HepG2 (cell line): Measurements from ENCODE around the gene OSBPL10. TPM values are rescaled to one million over a fixed set of nuclear protein-coding genes. Genes with fewer than 3 reads are reported as not detected.

Experiments
- FOXO1 ChIP-seq: sonication (generic); formaldehyde crosslinking; IDR thresholded peaks from 2 replicates; pipeline ENCODE4 v1.4.0; 2020; ENCODE audit warnings: missing genetic modification reagents
- HMGA1 ChIP-seq: sonication (generic); formaldehyde crosslinking; conservative IDR thresholded peaks from 2 replicates; pipeline ENCODE4 v1.4.0; 2020; ENCODE audit warnings: missing genetic modification reagents
- PCBP2 ChIP-seq: fragments of 200-400 bp; formaldehyde crosslinking; optimal IDR thresholded peaks from 2 replicates; pipeline ENCODE3; 2018; ENCODE audit warnings: low read length, low read depth; ENCODE audit not compliant: poor library complexity, severe bottlenecking
- TAF1 ChIP-seq: sonication (generic); formaldehyde crosslinking; IDR thresholded peaks from 2 replicates; pipeline ENCODE4 v1.4.0; 2020; ENCODE audit warnings: missing genetic modification reagents
- TBX2 ChIP-seq: sonication (generic); formaldehyde crosslinking; IDR thresholded peaks from 2 replicates; pipeline ENCODE4 v1.5.0; 2020; ENCODE audit warnings: missing genetic modification reagents, mild to moderate bottlenecking, borderline replicate concordance
- THYN1 ChIP-seq: sonication (generic); formaldehyde crosslinking; IDR thresholded peaks from 2 replicates; pipeline ENCODE4 v1.8.1; 2023; ENCODE audit warnings: low read depth, mild to moderate bottlenecking, moderate library complexity, missing genetic modification reagents, borderline replicate concordance
- ZBTB20 ChIP-seq: sonication (generic); formaldehyde crosslinking; IDR thresholded peaks from 2 replicates; pipeline ENCODE4 v1.8.1; 2023; ENCODE audit warnings: missing genetic modification reagents, low read depth, mild to moderate bottlenecking, borderline replicate concordance
- ZBTB4 ChIP-seq: sonication (generic); formaldehyde crosslinking; IDR thresholded peaks from 2 replicates; pipeline ENCODE4 v1.4.0; 2020; ENCODE audit warnings: missing genetic modification reagents, mild to moderate bottlenecking, borderline replicate concordance
- ZNF280B ChIP-seq: sonication (generic); formaldehyde crosslinking; IDR thresholded peaks from 2 replicates; pipeline ENCODE4 v1.5.0; 2020; ENCODE audit warnings: missing genetic modification reagents, mild to moderate bottlenecking, borderline replicate concordance
- ZNF75D ChIP-seq: sonication (generic); formaldehyde crosslinking; IDR thresholded peaks from 2 replicates; pipeline ENCODE4 v1.8.1; 2023; ENCODE audit warnings: missing genetic modification reagents, mild to moderate bottlenecking, borderline replicate concordance
- ZNF784 ChIP-seq: sonication (generic); formaldehyde crosslinking; IDR thresholded peaks from 2 replicates; pipeline ENCODE4 v1.5.1; 2020; ENCODE audit warnings: missing genetic modification reagents, mild to moderate bottlenecking, borderline replicate concordance
- polyA plus RNA-seq, 8 experiments: library from polyadenylated mRNA; depleted of rRNA in 3 of 8; stranded (reverse) in 7 of 8; unstranded in 1 of 8; fragments of >200 nt; fragmentation: Illumina TruSeq in 4 of 8; extraction: Trizol in 4 of 8; gene quantifications; 2 replicates each; pipeline versions ENCODE4 v1.2.1 to v1.2.3, GENCODE V29; 2011 to 2016; ENCODE audit warnings: low read depth in 4 of 8, missing spikeins in 1 of 8, mixed read lengths in 1 of 8; ENCODE audit not compliant: insufficient read depth in 1 of 8
- total RNA-seq, 5 experiments: library from RNA; depleted of rRNA; stranded (reverse); fragments of >200 nt; fragmentation: Illumina TruSeq; extraction: Trizol; gene quantifications; 2 replicates each; pipeline ENCODE4 v1.2.3, GENCODE V29; 2016; ENCODE audit warnings: low read depth in 1 of 5

Gene OSBPL10
- total and polyA plus RNA-seq, 2 of the 13 experiments (the other 11 are each of a cell fraction or from before 2014, with no cell fraction given) = 10.3 to 28.6 TPM

- no peak for TF ChIP-seq TAF1 (CRISPR knock-in tag)
- no peak for TF ChIP-seq PCBP2
- TF ChIP-seq ZNF280B (CRISPR knock-in tag) = no peak
- no peak for TF ChIP-seq ZNF75D (CRISPR knock-in tag)
- no peak for TF ChIP-seq TBX2 (CRISPR knock-in tag)
- no peak for TF ChIP-seq THYN1 (CRISPR knock-in tag)
- TF ChIP-seq HMGA1 (CRISPR knock-in tag) = no peak
- no peak for TF ChIP-seq FOXO1
- TF ChIP-seq ZNF784 (CRISPR knock-in tag) = no peak
- no peak for TF ChIP-seq ZBTB20
- TF ChIP-seq ZBTB4 (CRISPR knock-in tag) = no peak
Observed at GRCh38 chr3:31661993-31662670, 318.9 kb downstream of the OSBPL10 start (continued).
